Mesenchymal stem cell (in vitro differentiated cells and primary cell): ENCODE results near the gene FRYL.

ENCODE experiments used
- DNase-seq: peaks from one replicate; pipeline ENCODE4 v3.0.0-alpha.2; 2013
- H2AFZ ChIP-seq: one replicate; pipeline ENCODE4 v1.6.1; 2013; ENCODE audit warnings: low read depth, mild to moderate bottlenecking, control low read depth, inconsistent platforms, low read length, moderate library complexity
- H2AK5ac ChIP-seq: 2 replicates; pipeline ENCODE4 v1.6.1; 2013; ENCODE audit warnings: low read length, moderate library complexity, mild to moderate bottlenecking, inconsistent platforms; ENCODE audit not compliant: severe bottlenecking
- H2BK120ac ChIP-seq: one replicate; pipeline ENCODE4 v1.6.1; 2013; ENCODE audit warnings: low read depth, mild to moderate bottlenecking, inconsistent platforms, low read length, moderate library complexity
- H2BK12ac ChIP-seq, 2 experiments: one replicate each; pipeline ENCODE4 v1.6.1; 2013; ENCODE audit warnings: inconsistent platforms in 2 of 2, low read length in 2 of 2, mild to moderate bottlenecking in 2 of 2, moderate library complexity in 2 of 2, control low read depth in 1 of 2
- H2BK15ac ChIP-seq: one replicate; pipeline ENCODE4 v1.6.1; 2013; ENCODE audit warnings: mild to moderate bottlenecking, low read depth, inconsistent platforms; ENCODE audit not compliant: poor library complexity, severe bottlenecking
- H2BK5ac ChIP-seq: 2 replicates; pipeline ENCODE4 v1.6.1; 2013; ENCODE audit warnings: low read depth, mild to moderate bottlenecking, low read length, control low read depth, inconsistent platforms; ENCODE audit not compliant: poor library complexity, severe bottlenecking
- H3K14ac ChIP-seq, 2 experiments: one replicate each; pipeline ENCODE4 v1.6.1; 2013; ENCODE audit warnings: inconsistent platforms in 2 of 2, low read length in 2 of 2, control low read depth in 1 of 2, mild to moderate bottlenecking in 1 of 2, moderate library complexity in 1 of 2
- H3K18ac ChIP-seq, 2 experiments: one replicate each; pipeline ENCODE4 v1.6.1; 2013; ENCODE audit warnings: inconsistent platforms in 2 of 2, low read length in 2 of 2, control low read depth in 1 of 2, low read depth in 1 of 2, mild to moderate bottlenecking in 1 of 2
- H3K23ac ChIP-seq, 2 experiments: one replicate each; pipeline ENCODE4 v1.6.1; 2013; ENCODE audit warnings: inconsistent platforms in 2 of 2, low read length in 2 of 2, mild to moderate bottlenecking in 2 of 2, moderate library complexity in 2 of 2, control low read depth in 1 of 2
- H3K27ac ChIP-seq: 2 replicates; pipeline ENCODE4 v1.5.1; 2013; ENCODE audit warnings: mild to moderate bottlenecking, moderate library complexity, low read length, control low read depth, inconsistent platforms; ENCODE audit not compliant: poor library complexity, severe bottlenecking
- H3K27me3 ChIP-seq, 2 experiments: 2 replicates each; pipeline versions ENCODE4 v1.6.1 to v1.7.0; 2013; ENCODE audit warnings: low read length in 2 of 2, mild to moderate bottlenecking in 2 of 2, moderate library complexity in 2 of 2, control low read depth in 1 of 2, inconsistent platforms in 1 of 2; ENCODE audit not compliant: control insufficient read depth in 1 of 2, insufficient read depth in 1 of 2
- H3K36me3 ChIP-seq, 2 experiments: 2 replicates each; pipeline versions ENCODE4 v1.6.1 to v1.7.0; 2013; ENCODE audit warnings: low read length in 2 of 2, control low read depth in 1 of 2, inconsistent platforms in 1 of 2, low read depth in 1 of 2, mild to moderate bottlenecking in 1 of 2; ENCODE audit not compliant: insufficient read depth in 2 of 2, control insufficient read depth in 1 of 2
- H3K4ac ChIP-seq, 2 experiments: one replicate each; pipeline ENCODE4 v1.6.1; 2013; ENCODE audit warnings: inconsistent platforms in 2 of 2, low read length in 2 of 2, mild to moderate bottlenecking in 2 of 2, moderate library complexity in 2 of 2, control low read depth in 1 of 2, low read depth in 1 of 2
- H3K4me1 ChIP-seq: 2 replicates; pipeline ENCODE4 v1.6.1; 2013; ENCODE audit warnings: low read depth, low read length, control low read depth; ENCODE audit not compliant: control insufficient read depth, insufficient read depth
- H3K4me2 ChIP-seq: 2 replicates; pipeline ENCODE4 v1.6.1; 2013; ENCODE audit warnings: low read length, mild to moderate bottlenecking, inconsistent platforms; ENCODE audit not compliant: poor library complexity, severe bottlenecking
- H3K4me3 ChIP-seq, 2 experiments: 2 replicates each; pipeline versions ENCODE4 v1.5.1 to v1.7.0; 2013; ENCODE audit warnings: low read length in 2 of 2, mild to moderate bottlenecking in 2 of 2, control low read depth in 1 of 2, low read depth in 1 of 2; ENCODE audit not compliant: insufficient read depth in 1 of 2
- H3K79me1 ChIP-seq: replicated peaks from 2 replicates; pipeline ENCODE4 v1.6.1; 2013; ENCODE audit warnings: mild to moderate bottlenecking, control low read depth, low read length, inconsistent platforms; ENCODE audit not compliant: poor library complexity, severe bottlenecking
- H3K9ac ChIP-seq: 2 replicates; pipeline ENCODE4 v1.7.0; 2013; ENCODE audit warnings: mild to moderate bottlenecking, low read length, moderate library complexity
- H3K9me3 ChIP-seq: 2 replicates; pipeline ENCODE4 v1.7.0; 2013; ENCODE audit warnings: mild to moderate bottlenecking, low read length; ENCODE audit not compliant: control insufficient read depth
- H4K8ac ChIP-seq: one replicate; pipeline ENCODE4 v1.6.1; 2013; ENCODE audit warnings: inconsistent platforms, mild to moderate bottlenecking, low read length, moderate library complexity
- H4K91ac ChIP-seq: one replicate; pipeline ENCODE4 v1.6.1; 2013; ENCODE audit warnings: mild to moderate bottlenecking, low read length, inconsistent platforms
- WGBS: methylation state at CpG from one replicate; pipeline ENCODE4 v1.1.7; 2013; ENCODE audit warnings: mixed read lengths; 5-methylcytosine and 5-hydroxymethylcytosine counted together

Gene FRYL

DNA sequence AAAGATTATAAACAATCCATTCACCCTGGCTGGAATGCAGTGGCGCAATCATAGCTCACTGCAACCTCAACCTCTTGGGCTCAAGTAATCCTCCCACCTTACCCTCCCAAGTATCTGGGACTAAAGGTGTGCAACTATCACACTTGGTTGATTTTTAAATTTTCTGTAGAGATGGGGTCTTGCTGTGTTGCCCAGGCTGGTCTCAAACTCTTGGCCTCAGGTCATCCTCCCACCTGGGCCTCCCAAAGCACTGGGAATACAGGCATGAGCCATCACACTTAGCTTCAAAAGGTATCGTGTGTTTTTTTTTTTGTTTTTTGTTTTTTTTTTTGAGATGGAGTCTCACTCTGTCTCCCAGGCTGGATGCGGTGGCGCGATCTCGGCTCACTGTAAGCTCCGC is 71.5 kb downstream of the FRYL start:
- H3K23ac ChIP-seq: no peak overlapping the region
- H3K14ac ChIP-seq: no peak overlapping the region
- DNase-seq: no peak
- peaks cover 5% of the 10 kb centered on the region for H3K79me1 ChIP-seq
- no peak overlapping the region for H3K4ac ChIP-seq
- H2BK15ac ChIP-seq: no peak overlapping the region
- 97% methylated on average over 7 of the region's 7 CpGs for WGBS
- H4K8ac ChIP-seq: no peak overlapping the region
- no peak overlapping the region for H2AK5ac ChIP-seq
- H3K4me3 ChIP-seq: no peak overlapping the region
- peaks cover 5 to 13% of the 10 kb centered on the region in 2 experiments for H3K36me3 ChIP-seq
- no peak overlapping the region for H2BK12ac ChIP-seq
- no peaks in the 10 kb centered on the region for H3K27me3 ChIP-seq
- H3K4me2 ChIP-seq: no peak overlapping the region
- H2BK120ac ChIP-seq: no peak overlapping the region
- no peak overlapping the region for H2AFZ ChIP-seq
- no peak overlapping the region for H3K27ac ChIP-seq
- no peak overlapping the region for H4K91ac ChIP-seq
- no peak overlapping the region for H2BK5ac ChIP-seq
- H3K9me3 ChIP-seq: no peaks in the 10 kb centered on the region
- no peak overlapping the region for H3K9ac ChIP-seq
- H3K4me1 ChIP-seq: peaks cover 3% of the 10 kb centered on the region
- no peak overlapping the region for H3K18ac ChIP-seq

DNA sequence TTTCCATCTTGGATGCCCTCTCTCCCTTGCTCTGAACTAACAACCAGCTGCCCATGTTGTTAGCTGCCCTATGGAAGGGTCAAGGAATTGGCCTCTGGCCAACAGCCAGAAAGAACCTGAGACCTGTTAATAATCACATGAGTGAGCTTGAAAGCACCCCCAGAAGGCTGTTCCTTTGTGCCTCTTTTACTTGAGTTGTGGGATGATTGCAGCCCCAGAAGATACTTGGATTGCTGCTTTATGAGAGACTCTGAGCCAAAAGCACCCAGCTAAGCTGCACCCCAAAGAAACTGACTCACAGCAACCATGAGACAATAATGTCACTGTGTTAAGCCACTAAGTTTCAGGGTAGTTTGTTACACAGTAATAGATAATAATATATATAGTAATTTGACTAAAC is 73.3 kb downstream of the FRYL start:
- H3K27ac ChIP-seq: peak overlapping the region; percentile 71
- H2BK12ac ChIP-seq: no peak overlapping the region
- H3K4me1 ChIP-seq: peaks cover 3% of the 10 kb centered on the region
- H3K27me3 ChIP-seq: no peaks in the 10 kb centered on the region
- H4K8ac ChIP-seq: no peak overlapping the region
- H2BK120ac ChIP-seq: no peak overlapping the region
- no peak for DNase-seq
- no peak overlapping the region for H3K4me3 ChIP-seq
- H3K9ac ChIP-seq: no peak overlapping the region
- H2BK5ac ChIP-seq: no peak overlapping the region
- peak overlapping the region; percentile 84 for H2AK5ac ChIP-seq
- no peak overlapping the region for H3K4ac ChIP-seq
- H3K23ac ChIP-seq: no peak overlapping the region
- H3K4me2 ChIP-seq: peak overlapping the region; percentile 46
- H3K9me3 ChIP-seq: no peaks in the 10 kb centered on the region
- H4K91ac ChIP-seq: no peak overlapping the region
- peaks cover 5 to 13% of the 10 kb centered on the region in 2 experiments for H3K36me3 ChIP-seq
- H2AFZ ChIP-seq: no peak overlapping the region
- no peak overlapping the region for H3K14ac ChIP-seq
- no peak overlapping the region for H2BK15ac ChIP-seq
- H3K18ac ChIP-seq: no peak overlapping the region
- H3K79me1 ChIP-seq: peaks cover 5% of the 10 kb centered on the region

DNA sequence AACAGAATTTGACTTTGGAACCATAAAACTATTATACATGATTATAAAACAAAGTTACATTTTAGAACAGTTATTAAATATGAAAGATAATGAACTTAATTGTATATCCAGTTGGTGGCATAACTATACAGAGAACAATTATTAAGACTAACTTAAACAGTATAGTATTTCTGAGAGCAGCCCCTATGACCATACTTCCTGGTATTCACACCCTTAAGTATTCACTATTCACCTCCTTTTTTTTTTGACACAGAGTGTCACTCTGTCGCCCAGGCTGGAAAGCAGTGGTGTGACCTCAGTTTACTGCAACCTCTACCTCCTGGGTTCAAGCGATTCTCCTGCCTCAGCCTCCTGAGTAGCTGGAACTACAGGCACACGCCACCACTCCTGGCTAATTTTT is 74.5 kb downstream of the FRYL start:
- Histone ChIP-seq H2BK15ac (no peak overlapping the region), H2AFZ (no peak overlapping the region), H3K18ac (no peak overlapping the region), H2BK120ac (no peak overlapping the region), H3K23ac (no peak overlapping the region), H3K27ac (no peak overlapping the region), H3K4me1 (peaks cover 3% of the 10 kb centered on the region), H4K8ac (no peak overlapping the region), H4K91ac (no peak overlapping the region), H3K79me1 (peaks cover 5% of the 10 kb centered on the region), H3K9me3 (no peaks in the 10 kb centered on the region), H3K14ac (no peak overlapping the region), H3K9ac (no peak overlapping the region), H2BK5ac (no peak overlapping the region), H3K27me3 (no peaks in the 10 kb centered on the region), H3K4me2 (no peak overlapping the region), H2BK12ac (no peak overlapping the region), H3K36me3 (peaks cover 5 to 13% of the 10 kb centered on the region in 2 experiments), H3K4me3 (no peak overlapping the region), H3K4ac (no peak overlapping the region), H2AK5ac (no peak overlapping the region)
- WGBS: 100% methylated on average over 3 of the region's 3 CpGs
- DNase-seq: no peak

DNA sequence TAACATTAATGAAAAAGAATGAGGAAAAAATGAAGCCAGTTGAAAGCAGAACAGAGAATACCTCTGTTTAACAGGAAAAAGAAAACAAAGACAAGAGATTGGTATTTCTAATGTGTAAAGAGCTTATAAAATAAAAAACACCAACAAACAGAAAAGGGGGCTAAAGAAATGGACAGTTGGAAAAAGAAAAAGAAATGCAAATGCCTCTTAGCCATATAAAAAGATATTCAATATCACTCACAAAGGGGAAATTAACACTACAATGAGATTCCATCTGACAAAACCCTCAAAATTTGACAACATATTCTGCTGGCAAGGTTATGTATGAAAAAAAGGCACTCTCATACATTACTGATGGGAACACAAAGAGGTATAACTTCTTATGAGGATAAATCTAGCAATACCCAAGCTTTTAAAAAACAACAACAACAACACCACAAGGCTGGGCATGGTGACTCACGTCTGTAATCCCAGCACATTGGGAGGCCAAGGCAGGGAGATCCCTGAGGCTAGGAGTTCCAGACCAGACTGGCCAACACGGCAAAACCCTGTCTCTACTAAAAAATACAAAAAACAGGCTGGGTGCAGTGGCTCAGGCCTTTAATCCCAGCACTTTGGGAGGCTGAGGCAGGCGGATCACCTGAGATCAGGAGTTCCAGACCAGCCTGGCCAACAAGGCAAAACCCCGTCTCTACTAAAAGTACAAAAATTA is 75.8 kb downstream of the FRYL start:
- H4K8ac ChIP-seq: no peak overlapping the region
- no peak overlapping the region for H4K91ac ChIP-seq
- no peak overlapping the region for H2AK5ac ChIP-seq
- H3K14ac ChIP-seq: no peak overlapping the region
- H3K4me2 ChIP-seq: no peak overlapping the region
- WGBS: 92% methylated on average over 4 of the region's 4 CpGs
- no peak overlapping the region for H2BK5ac ChIP-seq
- H3K9ac ChIP-seq: no peak overlapping the region
- H3K18ac ChIP-seq: no peak overlapping the region
- H2BK120ac ChIP-seq: no peak overlapping the region
- no peak overlapping the region for H2BK15ac ChIP-seq
- peaks cover 3% of the 10 kb centered on the region for H3K4me1 ChIP-seq
- H3K9me3 ChIP-seq: no peaks in the 10 kb centered on the region
- H3K23ac ChIP-seq: no peak overlapping the region
- DNase-seq: no peak
- H3K27me3 ChIP-seq: no peaks in the 10 kb centered on the region
- peaks cover 3 to 5% of the 10 kb centered on the region in 2 experiments for H3K36me3 ChIP-seq
- no peak overlapping the region for H3K27ac ChIP-seq
- H3K79me1 ChIP-seq: peaks cover 5% of the 10 kb centered on the region
- H3K4me3 ChIP-seq: no peak overlapping the region
- no peak overlapping the region for H2AFZ ChIP-seq
- H3K4ac ChIP-seq: no peak overlapping the region
- H2BK12ac ChIP-seq: no peak overlapping the region
